ENCODE measurements around the gene CDK6.

Gene CDK6

DNA sequence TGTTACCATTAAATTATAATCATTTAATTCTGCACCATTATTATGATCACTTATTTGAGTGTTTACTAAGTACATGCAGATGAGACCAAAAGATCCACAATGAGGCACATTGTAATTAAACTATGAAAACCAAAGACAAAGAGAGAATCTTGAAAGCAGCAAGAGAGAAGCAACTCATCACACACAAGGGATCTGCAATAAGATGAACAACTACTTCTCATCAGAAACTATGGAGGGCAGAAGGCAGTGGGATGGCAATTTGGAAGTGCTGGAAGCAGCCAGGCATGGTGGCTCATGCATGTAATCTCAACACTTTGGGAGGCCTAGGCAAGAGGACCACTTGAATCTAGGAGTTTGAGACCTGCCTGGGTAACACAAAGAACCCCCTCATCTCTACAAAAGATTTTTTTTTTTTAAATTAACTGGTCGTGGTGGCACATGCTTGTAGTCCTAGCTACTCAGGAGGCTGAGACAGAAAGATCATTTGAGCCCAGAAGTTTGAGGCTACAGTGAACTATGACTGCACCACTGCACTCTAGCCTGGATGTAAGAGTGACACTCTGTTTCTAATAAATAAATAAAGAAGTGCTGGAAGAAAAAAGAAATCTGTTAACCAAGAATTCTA is 47.7 kb downstream of the CDK6 start:
- DNase-seq: no peak

DNA sequence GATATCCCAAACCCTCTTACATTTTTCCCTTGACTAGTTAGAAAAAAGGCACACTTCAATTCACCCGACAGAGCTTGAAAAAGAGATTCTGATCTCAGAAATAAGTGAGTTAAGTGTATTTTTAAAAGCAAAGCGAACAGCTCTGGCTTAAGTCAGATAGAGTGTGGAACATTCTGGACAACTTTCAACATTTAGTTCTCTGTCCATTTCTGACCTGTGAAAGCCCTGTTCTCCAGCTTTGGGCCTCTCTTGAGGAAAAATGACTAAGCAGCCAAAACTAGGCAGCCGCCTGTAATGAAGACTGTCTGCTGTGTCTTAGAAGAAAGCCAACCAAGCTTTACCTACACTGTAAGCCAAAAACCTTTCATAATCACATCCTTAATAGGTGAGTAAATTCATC is 50.5 kb downstream of the CDK6 start:
- DNase-seq: no peak

DNA sequence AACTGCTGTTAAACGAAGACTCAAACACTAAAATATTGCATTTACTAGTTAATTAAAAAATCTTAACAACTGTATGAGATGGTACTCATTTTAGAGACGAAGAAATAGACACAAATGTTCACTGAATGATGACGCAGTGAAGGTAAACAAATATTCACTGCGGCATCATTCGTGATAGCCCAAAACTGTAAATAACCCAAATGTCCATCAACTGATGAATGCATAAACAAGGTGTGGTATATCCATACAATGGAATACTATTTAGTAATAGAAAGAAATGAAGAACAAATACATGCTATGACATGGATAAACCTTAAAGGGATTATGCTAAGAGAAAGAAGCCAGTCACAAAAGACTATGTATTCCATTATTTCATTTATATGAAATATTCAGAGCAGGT is 51.4 kb downstream of the CDK6 start:
- no peak for DNase-seq

DNA sequence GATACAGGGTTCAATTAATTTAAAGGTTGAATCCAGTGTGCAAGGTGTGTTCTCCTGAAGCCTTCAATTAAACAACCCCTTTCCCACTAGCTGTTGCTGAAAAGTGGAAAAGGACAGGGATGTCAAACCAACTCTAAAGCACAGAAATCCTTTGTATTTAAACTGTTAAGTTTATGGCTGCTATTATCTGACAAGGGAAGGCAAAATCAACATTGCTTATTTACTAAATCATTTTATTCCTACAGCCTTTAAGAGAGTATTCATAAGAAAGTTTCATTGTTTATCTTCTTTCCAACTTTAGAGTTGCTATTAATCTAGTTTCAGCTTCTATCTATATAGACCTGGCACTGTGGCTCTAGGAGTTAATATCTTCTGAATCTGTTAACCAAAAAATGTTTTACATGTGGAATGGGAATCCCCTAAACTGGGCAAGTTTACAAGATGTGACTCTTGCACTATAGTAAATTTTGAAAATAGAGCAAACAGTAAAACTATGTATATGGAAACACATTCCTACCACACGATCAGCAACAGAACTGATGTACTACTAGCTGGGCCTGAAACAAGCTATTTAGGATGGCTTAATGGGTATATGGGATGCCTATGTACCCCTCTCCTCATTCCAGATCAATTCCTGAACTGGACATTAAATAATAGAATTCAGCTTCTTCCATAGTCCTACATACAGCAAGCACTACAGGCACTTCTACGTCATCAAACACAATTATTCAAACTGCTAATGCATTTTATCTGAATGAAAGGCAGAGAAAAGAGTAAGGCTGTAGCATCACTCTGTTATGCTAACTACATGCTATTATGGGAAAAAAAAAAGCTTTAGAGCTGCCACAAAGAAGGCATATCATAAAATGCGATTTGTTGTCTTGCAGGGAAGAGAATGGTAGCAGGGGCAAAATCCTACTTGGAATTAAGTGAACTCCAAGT is 52.8 kb downstream of the CDK6 start:
- DNase-seq: no peak

DNA sequence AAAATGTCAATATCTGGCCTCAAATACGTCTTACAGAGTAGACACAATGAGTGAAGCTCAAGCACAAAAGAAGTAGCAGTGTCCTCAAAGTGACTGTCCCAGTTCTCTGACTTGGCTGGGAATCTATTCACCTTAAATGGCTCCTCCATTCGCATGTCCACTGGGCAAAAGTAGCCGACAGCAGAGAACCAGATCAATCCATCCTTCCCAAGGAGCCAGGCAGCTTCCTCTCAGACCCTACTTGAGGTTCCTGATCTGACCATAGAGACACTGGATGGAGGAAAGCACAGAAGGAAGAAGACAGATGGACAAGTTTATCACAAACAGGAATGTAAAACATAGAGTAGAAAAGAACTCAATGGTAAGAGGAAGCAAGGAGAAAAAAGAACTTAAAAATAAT is 53.5 kb downstream of the CDK6 start:
- no peak for DNase-seq

DNA sequence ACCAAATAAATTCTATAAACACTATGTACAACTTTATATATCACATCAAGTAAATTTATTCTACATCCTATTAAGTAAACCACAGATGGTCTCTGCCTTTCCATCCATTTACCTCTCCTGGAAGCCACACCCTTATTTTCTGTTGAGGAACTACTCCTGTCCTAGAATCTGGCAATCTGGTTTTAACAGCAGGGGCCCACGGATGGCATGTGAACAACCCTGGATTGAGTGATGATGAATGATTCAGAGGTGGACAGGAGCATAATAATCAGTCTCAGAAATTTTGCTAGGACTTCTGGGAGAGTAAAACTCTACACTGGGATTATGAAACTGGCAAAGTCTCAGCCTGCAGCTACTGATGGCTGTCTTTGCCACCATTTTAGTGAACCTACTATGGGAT is 54.1 kb downstream of the CDK6 start:
- DNase-seq: no peak

DNA sequence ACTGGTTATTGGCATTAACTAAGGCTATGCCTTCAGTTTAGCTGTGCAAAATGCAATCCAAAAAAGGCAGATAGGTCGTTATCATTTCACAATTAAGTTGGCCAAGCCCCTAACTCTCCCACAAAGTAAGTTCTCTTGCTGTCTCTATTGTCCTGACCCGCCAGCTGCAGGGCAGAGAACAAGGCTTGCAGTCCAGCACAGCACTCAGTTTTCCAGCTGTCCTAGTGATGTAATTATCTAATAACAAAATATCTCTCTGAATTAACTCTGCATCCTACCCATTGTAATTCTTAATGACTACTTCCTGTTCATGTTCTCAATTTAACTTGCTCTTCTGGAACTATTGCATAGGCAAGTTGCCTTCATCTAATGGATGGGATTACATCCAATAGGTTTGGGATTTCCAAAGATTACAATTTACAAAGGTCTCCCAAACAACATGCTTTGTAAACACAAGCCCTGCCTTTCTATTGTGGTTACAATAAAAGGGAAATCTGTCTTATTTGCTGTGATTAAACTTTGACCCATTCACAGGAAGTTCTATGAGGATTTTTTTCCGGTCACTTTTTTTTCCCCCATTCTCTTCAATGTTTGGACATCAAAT is 55.2 kb downstream of the CDK6 start:
- no peak for DNase-seq

DNA sequence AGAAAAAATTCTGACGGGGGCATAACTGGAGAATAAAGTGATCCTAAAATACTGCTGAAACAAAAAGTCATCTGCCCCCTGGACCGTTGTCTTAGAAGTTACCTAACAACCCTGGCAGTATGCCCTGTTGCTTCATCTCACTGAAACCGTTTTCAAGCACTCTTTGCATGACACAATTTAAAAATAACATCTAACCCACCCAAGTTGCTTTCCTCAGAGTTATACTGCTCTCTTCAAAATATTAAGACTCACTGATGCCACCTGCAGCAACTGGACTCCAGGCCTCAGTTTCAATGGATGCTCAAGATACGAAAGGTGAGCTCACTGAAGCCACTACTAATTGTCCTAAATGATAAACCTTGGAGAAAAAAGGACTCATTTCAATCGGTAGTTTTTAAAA is 57.4 kb downstream of the CDK6 start:
- DNase-seq: no peak

DNA sequence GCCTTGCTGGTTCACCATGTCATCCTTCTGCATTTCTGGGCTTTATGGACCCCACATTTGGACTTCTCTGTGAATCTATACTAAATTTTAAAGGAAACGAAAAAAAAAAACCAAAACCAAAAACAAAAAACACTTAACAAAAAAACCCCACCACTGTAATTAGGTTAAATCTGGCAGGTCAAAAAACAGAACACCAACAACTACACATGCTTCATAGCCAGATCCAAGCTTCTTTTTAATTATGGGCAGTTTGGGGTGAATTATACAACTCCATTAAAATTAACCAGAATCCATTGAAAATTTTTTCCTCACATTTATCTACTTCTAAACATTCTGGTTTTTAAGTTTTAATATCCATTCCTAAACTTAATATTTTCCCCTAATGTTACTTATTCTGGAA is 58.4 kb downstream of the CDK6 start:
- no peak for DNase-seq

DNA sequence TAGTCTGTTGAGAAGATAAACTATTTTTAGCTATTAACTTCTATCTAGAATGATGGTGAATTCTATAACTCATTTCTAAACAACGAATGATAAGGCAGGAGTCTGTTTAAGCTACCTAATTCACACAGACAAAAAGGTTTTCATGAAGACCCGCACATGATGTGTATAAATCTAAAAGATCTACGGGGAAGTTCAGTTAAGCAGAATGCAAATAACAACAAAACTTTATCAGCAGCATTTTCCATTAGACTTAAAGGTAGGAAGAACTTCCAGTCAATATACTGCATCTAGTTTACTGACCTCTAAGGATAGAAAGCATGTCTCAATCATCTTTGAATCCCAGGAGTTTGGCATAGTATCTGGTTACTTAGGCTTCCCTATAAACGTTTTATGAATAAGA is 62.6 kb downstream of the CDK6 start:
- no peak for DNase-seq

DNA sequence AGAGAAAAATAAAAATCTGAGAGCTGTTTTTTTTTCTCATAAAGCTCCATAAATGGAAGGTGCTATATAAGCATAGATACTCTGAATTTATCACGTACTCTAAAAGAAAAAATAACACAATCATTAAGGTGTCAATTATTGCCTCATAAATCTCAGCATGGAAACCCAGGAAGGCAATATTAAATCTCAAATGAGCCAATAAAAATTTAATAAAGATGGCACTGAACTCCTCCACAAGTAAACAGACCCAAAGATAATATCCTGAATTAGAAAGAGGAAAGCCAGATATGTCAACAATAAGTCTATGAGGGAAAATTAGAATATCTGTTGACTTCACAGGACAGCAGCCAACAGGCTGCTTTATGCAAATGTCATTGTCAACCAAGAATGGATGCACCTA is 66.5 kb downstream of the CDK6 start:
- no peak for DNase-seq

DNA sequence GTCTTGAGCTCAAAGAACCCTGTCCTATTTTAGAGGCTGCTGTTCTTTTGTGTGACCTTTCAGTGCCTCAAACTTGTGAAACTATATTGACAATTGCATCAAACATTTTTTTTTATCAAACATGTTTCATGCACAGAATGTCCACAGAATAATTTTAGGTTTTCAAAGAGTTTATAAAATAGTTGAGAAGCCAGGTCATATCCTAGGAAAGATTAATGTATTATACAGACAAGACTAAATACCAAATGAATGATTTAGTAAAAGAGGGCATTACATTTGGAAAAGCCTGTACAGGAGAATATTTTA is 67.0 kb downstream of the CDK6 start:
- no peak for DNase-seq

DNA sequence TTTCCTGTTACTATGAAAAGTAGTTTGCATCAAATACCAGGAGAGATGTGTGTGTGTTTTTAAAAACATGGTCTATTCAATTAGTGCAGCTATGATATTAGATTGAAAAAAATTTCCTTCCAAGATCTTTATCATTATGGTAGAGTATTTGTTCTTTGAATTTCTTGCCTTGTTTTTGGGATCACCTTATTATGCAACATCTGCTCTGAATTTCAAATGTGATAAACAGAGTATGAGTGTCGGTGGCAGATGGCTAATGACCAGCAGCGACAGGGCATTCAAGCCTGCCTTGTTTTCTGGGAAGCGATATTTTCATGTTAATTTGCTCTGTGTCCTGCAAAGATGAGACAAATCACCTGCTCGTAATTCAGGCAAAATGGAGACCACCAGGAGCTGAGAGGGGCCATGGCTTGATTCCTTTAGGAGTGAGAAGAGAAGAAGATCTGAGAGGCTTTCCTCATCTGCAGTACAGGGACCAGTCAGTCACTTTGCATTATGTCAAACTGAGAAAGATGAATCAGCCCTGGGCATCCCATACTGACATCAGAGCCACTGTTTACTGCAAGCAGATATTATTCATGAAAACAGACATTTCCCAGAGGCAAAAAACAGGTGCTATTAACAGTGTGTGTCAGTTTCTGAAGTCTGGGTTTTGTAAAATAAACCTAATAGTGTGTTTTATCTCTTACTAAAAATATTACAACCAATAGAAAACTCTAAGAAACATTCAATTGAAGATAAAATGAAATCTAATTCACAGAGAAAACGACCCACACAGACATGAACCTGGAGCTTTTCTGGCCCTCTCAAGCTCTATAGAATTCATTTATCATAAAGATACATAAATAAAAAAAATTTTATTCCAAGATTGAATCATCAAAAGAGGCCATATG is 67.6 kb downstream of the CDK6 start:
- no peak for DNase-seq

DNA sequence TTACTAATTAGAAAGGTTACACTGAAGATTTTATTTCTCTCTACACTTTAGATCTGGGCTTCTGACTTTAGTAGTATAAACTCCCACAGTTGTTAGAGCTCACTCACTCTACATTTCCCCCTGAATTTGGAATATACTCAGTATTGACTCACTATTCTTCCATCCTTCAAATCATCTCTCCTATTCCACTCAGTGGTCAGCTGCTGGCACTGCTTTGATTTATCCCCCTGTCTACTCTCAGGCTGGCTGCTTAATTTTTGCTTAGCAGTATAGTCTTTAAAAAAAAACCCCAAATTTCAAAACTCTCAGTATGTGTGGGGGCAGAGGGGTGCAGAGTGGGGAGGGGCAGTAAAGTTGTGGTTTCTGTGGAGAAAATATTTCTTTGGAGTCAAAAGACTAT is 68.9 kb downstream of the CDK6 start:
- no peak for DNase-seq

DNA sequence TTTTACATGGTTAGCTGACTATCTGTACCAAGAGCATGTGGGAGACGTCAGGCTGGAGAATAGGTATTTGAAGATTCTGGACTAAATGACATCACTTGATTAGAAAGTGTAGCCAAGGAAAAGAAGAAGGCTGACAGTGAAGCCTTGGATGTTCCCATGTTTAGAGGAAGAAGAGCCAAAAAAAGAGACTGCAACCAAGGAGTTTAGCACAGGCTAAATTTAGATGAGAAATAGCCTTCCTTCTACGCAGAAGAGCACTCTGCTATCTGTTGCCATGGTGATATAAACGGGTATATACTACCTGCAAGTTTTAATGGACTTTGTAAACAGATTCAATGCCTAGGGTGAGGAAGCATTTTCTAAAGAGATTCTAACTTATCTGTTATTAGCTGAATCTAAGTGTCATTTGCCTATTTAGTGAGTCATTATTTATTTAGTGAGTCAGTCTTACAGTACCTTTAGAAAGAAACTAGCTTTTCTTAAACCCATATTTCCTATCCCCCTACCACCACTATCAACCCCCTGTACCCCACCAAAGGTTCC is 69.8 kb downstream of the CDK6 start:
- no peak for DNase-seq

DNA sequence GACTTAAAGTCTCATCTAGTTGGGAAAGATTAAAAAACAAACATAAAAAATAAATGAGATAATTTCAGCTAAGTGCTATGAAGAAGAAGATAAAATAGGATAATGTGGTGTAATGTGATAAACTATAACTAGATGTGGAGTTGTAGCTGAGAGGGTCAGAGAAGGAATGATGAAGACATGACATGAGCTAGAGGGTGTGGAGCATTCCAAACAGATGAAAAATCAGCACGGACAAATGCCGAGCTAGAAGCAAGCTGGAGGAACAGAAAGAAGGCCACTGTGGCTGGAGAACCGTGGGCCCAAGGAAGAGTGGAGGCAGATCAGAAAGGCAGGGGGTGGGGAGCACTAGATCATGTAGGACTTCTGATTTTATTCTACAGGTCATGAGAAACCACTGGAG is 70.6 kb downstream of the CDK6 start:
- DNase-seq: no peak

DNA sequence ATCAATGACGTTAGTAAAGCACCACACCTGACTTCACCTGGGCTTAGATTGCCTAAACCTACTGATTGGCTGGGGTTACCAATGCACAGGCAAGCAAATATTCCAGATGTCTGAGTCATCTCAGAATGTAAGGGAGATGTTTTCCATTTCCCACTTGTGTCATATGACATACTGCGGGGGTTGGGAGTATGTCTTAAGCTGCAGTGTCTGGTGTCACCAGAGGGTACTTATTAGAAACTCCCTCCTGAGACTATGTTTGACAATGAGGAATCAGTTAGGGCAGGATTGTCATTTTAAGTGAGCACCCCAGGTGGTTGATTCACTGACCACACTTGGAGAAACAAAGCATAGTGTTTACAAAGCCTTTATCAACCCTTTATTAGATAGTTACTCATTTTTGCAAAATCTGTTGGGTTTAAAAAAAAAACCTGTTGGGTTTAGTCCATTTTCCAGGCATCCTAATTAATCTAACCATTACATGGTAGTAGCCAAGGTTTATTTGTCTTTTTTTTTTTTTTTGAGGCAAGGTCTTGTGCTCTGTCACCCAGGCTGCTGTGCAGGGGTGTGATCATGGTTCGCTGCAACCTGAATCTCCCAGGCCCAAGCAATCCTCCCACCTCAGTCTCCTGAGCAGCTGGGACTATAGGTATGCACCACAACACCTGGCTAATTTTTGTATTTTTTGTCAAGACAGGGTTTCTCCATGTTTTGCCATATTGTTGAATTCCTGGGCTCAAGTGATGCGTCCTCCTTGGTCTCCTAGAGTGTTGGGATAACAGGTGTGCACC is 72.5 kb downstream of the CDK6 start:
- DNase-seq: no peak

DNA sequence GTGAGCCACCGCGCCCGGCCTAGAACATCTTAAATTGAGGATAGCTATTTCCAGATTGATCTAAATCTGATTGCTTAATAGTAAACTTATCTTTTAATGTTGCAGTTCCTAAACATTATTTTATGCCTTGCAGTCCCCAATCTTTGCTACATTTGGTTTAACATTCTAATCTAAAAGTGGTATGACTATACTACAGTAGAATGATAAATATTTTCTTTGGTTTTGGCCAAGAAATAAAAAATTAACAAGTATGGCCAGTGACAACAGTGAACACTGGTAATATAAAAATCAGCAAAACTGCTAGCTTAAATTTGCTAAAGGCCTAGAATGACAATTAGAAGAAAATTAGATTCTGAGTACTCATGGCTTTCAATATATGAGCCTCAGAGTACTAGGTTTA is 73.5 kb downstream of the CDK6 start:
- DNase-seq: no peak

DNA sequence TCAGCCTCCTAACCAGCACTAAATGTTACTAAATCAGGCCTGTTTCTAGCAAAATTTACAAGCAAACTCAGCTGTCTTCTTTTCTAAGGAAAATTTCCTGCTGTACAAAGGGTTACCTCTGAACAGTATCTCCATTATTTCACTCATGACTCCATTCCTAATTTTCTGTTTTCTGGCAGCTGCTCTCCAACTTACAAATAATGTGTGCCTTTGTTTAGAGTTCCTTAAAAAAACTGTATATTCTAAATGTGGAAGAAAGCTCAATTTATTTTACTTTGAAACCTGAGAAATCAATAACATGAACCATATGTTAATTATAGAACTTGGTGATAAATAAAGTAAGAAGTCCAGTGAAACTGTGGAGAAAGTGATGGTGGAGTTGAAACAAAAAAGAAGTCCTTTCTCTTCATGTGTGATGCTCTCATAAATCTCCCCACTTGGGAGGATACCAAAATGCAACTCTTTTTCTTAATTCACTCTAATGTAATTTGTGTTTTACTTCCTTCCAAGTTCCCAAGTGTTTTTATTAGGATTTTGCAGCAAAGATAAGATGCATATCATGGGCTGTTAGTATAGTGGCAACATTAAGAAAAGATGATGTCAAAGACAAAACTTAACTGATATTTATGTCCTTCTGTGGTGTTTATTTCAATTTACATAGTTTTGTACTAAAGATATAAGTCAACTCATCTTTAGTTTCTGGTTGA is 74.8 kb downstream of the CDK6 start:
- no peak for DNase-seq

DNA sequence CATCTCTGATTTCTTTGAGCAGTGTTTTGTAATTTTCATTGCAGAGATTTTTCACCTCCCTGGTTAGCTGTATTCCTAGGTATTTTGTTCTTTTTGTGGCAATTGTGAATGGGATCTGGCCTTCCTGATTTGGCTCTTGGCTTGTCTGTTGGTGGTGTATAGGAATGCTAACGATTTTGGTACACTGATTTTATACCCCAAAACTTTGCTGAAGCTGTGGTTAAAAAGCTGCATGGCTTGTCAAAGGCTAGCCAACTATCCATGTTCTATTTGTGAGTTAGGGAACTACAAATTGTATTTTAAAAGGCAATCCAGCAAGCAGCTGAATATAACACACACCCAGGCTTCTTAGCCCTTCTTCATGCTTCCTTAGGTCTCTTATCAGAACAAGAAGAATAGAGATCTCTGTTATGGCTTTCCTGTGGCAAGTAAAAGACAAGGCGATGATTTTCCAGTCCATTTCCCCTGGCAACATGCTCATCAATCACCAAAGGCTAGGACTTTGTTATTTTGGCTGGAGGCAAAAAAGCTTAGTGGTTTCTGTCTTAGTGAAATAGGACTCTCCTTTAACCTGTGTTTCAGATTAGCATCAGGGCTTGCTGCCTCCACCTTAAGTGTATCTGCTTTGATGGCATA is 77.5 kb downstream of the CDK6 start:
- DNase-seq: no peak

DNA sequence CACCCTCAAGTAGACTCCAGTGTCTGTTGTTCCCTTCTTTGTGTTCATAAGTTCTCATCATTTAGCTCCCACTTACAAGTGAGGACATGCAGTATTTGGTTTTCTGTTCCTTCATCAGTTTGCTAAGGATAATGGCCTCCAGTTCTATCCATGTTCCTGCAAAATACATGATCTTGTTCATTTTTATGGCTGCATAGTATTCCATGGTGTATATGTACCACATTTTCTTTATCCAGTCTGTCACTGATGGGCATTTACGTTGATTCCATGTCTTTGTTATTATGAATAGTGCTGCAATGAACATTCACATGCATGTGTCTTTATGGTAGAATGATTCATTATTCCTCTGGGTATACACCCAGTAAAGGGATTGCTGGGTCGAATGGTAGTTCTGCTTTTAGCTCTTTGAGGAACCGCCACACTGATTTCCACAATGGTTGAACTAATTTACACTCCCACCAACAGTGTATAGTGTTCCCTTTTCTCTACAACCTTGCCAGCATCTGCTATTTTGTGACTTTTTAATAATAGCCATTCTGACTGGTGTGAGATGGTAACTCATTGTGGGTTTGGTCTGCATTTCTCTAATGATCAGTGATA is 79.0 kb downstream of the CDK6 start:
- peak in 1 of 2 donors; percentile 20 for DNase-seq

All from CD4-positive, alpha-beta T cell treated with Interleukin-1 beta for 1 hour (primary cell).